Head of caudate nucleus (tissue), 42 donors: ENCODE data around the gene SORCS2.
A peak's percentile ranks its signal among the peaks of the same experiment; 100 is the strongest.

Experiments
- DNase-seq, 42 donors: peaks; one replicate each; pipeline versions ENCODE4 v3.0.0 to v3.0.0-alpha.2; 2020 to 2021; ENCODE audit warnings: mixed read lengths in 7 of 42
- intact Hi-C: fragments of 100-400 bp; cut with DNase I; formaldehyde crosslinking; loops from one replicate; pipeline ENCODE4 v1.15.0; 2022

The SORCS2 gene

DNA sequence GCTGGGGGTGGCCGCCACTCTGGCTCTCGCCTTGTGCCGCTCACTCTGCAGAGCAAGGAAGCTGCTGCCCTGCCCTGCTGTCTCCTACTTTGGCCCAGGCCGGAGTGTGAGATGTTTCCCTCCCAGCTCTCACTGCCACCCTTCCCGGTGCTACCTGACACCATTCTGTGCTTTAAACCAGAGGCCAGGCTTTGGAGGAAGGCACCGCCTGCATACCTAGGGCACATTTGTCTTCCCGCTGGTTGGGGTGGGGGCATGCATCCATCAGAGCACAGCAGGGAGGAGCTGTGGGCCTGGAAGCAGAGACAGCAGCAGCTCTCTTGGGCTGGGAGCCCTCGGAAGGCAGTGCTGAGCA is 339.3 kb downstream of the SORCS2 start:
- intact Hi-C loops, result no loop called here
- DNase-seq, result no peak

GRCh38 chr4:7532043-7532442 is 339.7 kb downstream of the SORCS2 start:
- no peak for DNase-seq
- intact Hi-C loops, result no loop called here

DNA sequence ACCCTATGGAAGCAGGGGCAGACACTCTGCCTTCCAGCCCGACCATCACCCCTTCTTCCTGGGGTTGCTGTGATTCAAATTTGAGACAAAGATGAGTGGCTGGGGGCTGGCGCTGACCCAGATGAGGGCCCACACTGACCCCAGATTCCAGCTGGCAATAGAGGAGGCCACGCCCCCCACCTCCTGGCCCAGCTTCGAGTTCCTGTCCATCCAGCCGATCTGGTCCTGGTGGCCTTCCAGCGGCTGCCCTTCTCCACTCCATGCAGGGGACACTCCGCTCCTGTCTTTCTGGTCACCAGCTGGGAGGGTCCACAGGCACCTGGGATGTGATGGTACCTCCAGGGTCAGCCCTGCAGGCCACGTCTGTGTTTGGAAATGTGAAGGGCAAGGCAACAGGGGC is 340.9 kb downstream of the SORCS2 start:
- no peak for DNase-seq
- intact Hi-C loops, result no loop called here

- no peak for DNase-seq
- intact Hi-C loops, result no loop called here
These were observed 342.8 kb downstream of the SORCS2 start for GRCh38 chr4:7535094-7535493.

DNA sequence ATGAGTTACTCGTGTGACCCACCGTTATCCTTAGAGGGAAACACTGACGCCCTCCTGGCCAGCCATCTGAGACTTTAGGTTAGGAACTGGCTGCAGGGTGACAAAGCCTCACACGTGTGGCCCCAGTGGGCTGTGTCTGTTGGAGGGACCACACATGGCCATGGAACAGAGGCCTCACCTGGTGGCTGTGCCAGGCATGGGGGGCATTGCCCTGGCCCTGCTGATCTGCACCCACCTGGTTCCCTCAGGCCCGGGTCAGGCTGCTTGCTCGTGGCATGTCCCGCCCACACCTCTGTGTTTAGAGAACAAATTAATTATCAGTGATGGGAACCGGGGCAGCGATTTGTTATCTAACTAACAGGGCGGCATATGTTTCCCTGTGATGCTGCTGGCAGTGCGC is 343.3 kb downstream of the SORCS2 start:
- intact Hi-C loops, result no loop called here
- no peak for DNase-seq

GRCh38 chr4:7536876-7537275 is 344.5 kb downstream of the SORCS2 start:
- DNase-seq, result no peak
- intact Hi-C loops, result no loop called here

GRCh38 chr4:7537853-7538400 is 345.6 kb downstream of the SORCS2 start:
- no peak for DNase-seq
- intact Hi-C loops, result no loop called here

DNA sequence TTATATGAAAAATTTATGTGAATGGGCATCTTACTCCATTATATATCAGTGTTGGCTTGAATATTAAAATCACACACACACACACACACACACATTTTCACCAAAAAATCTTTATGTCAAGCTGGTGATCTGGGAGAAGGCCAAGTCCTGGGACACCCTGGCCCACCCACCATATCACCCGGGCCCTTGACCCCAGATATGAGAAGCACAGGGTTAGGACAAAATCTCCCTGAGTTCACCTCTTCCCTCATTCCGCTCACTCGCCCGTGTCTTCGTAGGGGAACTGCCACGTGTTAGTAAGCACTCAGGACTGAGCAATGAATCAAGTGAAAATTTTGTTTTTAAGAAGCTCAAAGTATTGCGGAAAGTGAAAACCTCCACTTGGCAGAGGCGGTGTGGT is 346.2 kb downstream of the SORCS2 start:
- intact Hi-C loops, result no loop called here

DNA sequence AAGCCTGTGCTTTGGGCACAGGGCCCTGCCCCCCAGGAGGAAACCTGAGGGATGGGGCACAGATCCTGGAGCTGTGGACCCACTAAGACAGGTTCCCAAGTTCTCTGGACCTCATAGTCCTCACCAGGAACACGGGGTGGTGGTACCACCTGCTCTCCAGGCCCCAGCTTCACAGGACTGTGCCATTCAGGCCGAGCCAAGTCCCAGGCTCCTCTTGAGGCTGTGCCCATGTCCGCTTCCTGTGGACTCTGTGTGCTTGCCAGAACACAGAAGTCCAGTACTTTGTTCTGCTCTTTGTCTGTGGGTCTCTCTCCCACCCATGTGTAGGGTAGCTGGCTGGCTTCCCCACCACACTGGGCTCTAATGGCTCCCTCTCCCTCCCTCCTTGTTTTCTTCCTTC is 346.8 kb downstream of the SORCS2 start:
- DNase-seq, result peak in 1 of 42 donors; percentile 38
- intact Hi-C loops, result no loop called here

More for the DNA sequence above, 346.2 kb downstream of the SORCS2 start:
- DNase-seq, result no peak

- intact Hi-C loops, result no loop called here
- no peak for DNase-seq
These were observed 347.3 kb downstream of the SORCS2 start for GRCh38 chr4:7539659-7540058.

GRCh38 chr4:7540206-7540605 is 347.9 kb downstream of the SORCS2 start:
- no peak for DNase-seq
- intact Hi-C loops, result no loop called here

DNA sequence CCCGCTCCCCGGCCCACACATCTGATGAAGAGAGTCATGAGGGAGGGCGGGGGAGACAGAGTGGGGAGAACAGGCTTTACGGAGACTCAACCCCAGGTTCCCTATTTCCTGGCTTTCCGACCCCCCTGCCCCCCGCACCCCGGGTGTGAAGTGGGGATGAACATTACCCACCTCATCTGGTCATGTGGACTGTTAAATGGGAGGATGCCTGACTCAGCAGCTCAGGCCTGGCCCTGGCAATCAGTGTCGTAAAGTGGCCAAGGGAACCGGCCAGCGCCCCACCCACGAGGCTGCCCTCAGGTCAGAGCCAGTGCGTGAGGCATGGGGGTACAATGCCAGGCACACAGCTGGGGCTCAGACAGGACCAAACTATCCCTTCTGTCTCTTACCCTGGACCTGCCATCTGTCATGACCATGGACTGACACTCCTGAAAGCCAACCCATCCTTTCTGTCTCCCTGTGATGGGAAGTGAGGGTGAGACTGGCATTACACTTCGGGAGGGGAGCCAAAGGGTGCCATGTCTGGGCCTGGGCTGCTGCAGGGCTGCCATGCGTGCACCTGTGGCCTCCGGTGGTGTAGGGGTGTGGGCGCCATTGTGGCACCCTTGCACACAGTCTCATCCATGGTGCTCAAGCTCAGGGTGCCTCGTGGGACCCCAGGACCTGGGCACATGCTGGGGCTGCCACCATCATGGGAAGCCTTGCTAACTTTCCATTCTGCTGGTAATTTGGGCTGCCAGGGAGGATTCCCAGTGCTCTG is 348.5 kb downstream of the SORCS2 start:
- intact Hi-C loops, result no loop called here

GRCh38 chr4:7541414-7541810 is 349.1 kb downstream of the SORCS2 start:
- no peak for DNase-seq
- intact Hi-C loops, result no loop called here

More for the DNA sequence above, 348.5 kb downstream of the SORCS2 start:
- no peak for DNase-seq

DNA sequence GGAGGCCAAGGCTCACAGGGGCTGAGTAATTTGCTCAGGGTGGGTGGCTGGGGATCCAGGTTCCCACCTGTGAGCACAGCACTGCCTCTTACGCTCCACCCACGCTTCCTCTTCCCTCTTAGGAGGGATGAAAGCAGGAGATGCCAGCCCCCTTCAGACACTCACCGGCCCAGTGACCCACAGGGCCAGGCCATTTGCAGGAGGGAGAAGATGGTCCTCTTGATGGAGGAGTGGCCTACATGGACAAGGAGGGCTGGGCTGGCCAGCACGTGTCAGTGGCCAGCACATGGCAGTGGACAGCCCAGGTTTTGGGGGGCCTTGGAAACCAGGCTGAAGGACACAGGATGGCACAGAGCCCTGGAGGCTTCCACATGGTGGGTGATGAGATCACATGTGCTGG is 350.4 kb downstream of the SORCS2 start:
- DNase-seq, result no peak
- intact Hi-C loops, result no loop called here

DNA sequence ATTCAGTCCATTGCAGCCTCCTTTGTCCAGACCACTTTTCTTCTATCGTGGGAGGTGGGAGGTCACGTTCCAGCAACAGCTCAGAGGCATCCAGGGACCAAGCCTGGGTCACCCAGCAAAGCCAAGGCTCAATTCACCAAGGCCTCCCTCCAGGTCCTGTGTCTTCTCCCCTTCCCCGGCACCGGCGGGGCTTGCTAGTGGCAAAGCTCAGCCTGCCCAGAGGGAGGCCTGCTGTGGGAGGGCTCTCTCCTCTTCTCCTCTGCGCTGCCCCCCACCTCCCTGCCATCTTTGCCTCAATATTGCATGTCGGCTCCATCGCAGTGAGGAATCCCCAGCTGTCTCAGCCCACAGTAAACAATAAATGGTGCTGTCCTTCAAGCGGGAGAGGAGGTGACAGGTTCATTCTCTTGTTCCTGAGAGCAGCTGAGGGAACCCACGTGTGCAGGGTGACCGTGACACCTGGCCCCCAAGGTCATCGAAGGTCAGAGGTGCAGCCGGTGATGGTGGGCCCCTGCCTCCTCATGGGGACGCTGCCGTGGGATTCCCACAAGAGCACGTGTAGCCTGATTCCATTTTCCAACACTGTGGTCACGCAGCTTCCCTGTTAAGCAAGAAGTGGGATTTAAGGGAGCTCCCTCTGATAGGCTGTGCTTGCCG is 353.9 kb downstream of the SORCS2 start:
- no peak for DNase-seq
- intact Hi-C loops, result no loop called here

DNA sequence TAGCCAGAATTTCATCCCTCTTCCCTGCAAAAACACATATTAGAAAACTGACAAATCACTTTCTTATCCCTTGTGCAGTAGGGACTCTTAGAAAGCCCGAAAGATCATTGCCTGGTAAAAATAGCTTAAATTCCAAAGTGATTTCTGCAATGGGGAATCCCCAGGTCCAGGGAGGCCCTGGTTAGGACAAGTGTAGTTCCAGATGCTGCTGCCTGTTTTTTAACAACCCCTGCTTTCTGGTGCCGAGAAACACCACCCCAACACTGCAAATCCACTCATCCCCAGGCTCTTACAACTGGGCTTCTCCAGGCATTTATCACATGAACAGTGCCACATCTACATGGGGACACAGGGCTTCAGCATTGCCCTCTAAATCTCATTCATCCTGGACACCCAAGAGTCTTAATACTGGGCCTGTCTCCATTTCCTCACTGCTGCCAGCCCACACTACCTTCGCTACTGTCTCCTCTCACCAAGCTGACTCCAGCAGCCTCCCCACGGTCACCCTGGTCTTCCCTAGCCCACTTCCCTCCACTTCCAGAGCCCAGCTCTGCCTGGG is 354.6 kb downstream of the SORCS2 start:
- intact Hi-C loops, result no loop called here
- no peak for DNase-seq

- intact Hi-C loops, result no loop called here
- no peak for DNase-seq
These were observed 355.2 kb downstream of the SORCS2 start for GRCh38 chr4:7547368-7548040.

DNA sequence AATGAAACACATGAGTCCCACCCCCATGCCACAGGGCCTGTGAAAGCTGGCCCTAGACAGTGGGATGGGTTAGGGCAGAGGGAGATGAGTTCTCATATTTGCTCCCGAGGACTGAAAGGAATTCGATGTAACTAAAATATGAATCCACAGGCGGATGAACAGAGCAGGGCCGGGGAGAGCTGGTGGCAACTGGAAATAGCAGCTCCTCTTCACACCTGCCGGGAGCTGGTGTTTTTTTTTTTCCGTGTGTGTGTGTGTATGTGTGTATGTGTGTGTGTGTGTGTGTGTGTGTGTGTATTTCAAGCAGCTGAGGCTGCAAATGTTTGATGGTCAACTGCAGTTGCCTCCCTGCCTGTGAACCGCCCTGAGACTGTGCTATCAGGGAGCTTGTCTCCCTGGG is 357.5 kb downstream of the SORCS2 start:
- no peak for DNase-seq
- intact Hi-C loops, result no loop called here

GRCh38 chr4:7552466-7552865 is 360.1 kb downstream of the SORCS2 start:
- peak in 1 of 42 donors; percentile 4 for DNase-seq
- intact Hi-C loops, result no loop called here

- intact Hi-C loops, result no loop called here
These were observed 360.9 kb downstream of the SORCS2 start for GRCh38 chr4:7553280-7553679.

More at GRCh38 chr4:7553280-7553679, 360.9 kb downstream of the SORCS2 start:
- no peak for DNase-seq
